ENCODE measurements around the gene CPT1A.

DNA sequence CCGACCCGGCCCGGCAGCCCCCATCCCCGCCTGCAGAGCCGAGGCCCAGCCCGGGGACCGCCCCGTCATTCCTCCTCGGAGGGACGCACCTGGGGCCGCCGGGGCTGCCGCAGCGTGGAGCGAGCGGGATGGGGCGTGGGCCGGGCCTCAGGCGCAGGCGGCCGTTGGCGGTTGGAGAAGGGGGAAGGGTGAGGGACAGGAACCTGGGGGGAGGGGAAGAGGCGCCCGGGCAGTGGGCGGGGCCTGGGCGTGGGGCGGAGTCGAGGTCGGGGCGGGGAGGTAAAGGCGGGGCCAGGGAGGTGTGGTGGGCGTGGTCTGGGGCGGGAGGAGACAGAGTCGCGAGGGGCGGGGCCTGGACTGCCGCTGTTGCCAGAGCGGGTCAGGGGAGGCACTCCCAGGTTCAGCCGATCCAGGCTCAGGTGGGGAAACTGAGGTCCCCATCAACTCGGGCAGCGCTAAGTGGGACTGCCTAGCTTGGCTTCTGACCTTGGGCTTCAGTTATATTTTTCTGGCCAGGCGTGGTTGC, 90.3 kb downstream of the CPT1A start, which contains the start of gene TESMIN:
- TF ChIP-seq, protein P1, sequence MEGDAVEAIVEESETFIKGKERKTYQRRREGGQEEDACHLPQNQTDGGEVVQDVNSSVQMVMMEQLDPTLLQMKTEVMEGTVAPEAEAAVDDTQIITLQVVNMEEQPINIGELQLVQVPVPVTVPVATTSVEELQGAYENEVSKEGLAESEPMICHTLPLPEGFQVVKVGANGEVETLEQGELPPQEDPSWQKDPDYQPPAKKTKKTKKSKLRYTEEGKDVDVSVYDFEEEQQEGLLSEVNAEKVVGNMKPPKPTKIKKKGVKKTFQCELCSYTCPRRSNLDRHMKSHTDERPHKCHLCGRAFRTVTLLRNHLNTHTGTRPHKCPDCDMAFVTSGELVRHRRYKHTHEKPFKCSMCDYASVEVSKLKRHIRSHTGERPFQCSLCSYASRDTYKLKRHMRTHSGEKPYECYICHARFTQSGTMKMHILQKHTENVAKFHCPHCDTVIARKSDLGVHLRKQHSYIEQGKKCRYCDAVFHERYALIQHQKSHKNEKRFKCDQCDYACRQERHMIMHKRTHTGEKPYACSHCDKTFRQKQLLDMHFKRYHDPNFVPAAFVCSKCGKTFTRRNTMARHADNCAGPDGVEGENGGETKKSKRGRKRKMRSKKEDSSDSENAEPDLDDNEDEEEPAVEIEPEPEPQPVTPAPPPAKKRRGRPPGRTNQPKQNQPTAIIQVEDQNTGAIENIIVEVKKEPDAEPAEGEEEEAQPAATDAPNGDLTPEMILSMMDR (IDR thresholded peaks at IDR 0.05) = no peak
- peak; percentile 49 for TF ChIP-seq POLR2A (IDR thresholded peaks at IDR 0.05)

All from prostate gland (tissue), 2 donors.